Uterus (tissue), 4 donors: ENCODE results near the gene VPS37C. TPM values are rescaled to one million over a fixed set of nuclear protein-coding genes. Genes with fewer than 3 reads are reported as not detected.
"Not testable (repeated sequence)": the region's sequence is repeated elsewhere in the genome, so short reads cannot be mapped to it uniquely, and the experiment has no call there.

Experiments
- DNase-seq, 2 donors: peaks; one replicate each; pipeline ENCODE4 v3.0.0-alpha.2; 2019 to 2020
- H3K27ac ChIP-seq, 2 donors: fragments of 200-600 bp; sonication (generic); 1 replicate in 1 of 2; 2 replicates in 1 of 2; pipeline ENCODE4 v1.5.1; 2016 to 2018
- H3K27me3 ChIP-seq, 2 donors: fragments of 200-600 bp; sonication (generic); one replicate each; pipeline ENCODE4 v1.5.1; 2018 to 2019; ENCODE audit warnings: control low read depth in 1 of 2
- H3K36me3 ChIP-seq, 2 donors: fragments of 200-600 bp; sonication (generic); one replicate each; pipeline ENCODE4 v1.5.1; 2019; ENCODE audit warnings: control low read depth in 1 of 2
- H3K4me1 ChIP-seq, 2 donors: fragments of 200-600 bp; sonication (generic); one replicate each; pipeline ENCODE4 v1.5.1; 2018 to 2019; ENCODE audit warnings: control low read depth in 1 of 2
- H3K4me3 ChIP-seq, 2 donors: fragments of 200-600 bp; sonication (generic); 1 replicate in 1 of 2; 2 replicates in 1 of 2; pipeline ENCODE4 v1.5.1; 2018 to 2019; ENCODE audit warnings: mild to moderate bottlenecking in 1 of 2
- H3K9me3 ChIP-seq, 2 donors: fragments of 200-600 bp; sonication (generic); one replicate each; pipeline ENCODE4 v1.5.1; 2019; ENCODE audit warnings: control low read depth in 1 of 2
- CTCF ChIP-seq, 4 experiments: fragments of 200-600 bp in 2 of 4; fragments of 450-650 bp in 2 of 4; sonication (generic) in 2 of 4; IDR thresholded peaks; one replicate each; pipeline ENCODE4 v1.5.1; 2016 to 2019; ENCODE audit warnings: antibody characterized with exemption in 4 of 4, mild to moderate bottlenecking in 2 of 4, moderate library complexity in 1 of 4
- POLR2A ChIP-seq, 2 donors: fragments of 450-650 bp; IDR thresholded peaks; one replicate each; pipeline ENCODE4 v1.6.1; 2016; ENCODE audit warnings: antibody characterized with exemption in 2 of 2, mild to moderate bottlenecking in 1 of 2, moderate library complexity in 1 of 2
- intact Hi-C: fragments of 100-400 bp; cut with DNase I; formaldehyde crosslinking; loops from one replicate; pipeline ENCODE4 v1.15.1; 2023; ENCODE audit warnings: low total_unique reads
- total RNA-seq, 4 donors: library from RNA; depleted of rRNA in 3 of 4; stranded (reverse); fragments of >200 nt in 3 of 4; gene quantifications; one replicate each; pipeline versions ENCODE4 v1.1.0 to v1.2.4, GENCODE V29; 2014 to 2023
- donor health status: DM: yes; HTN: yes; CAD: no.

VPS37C gene
- total RNA-seq, 4 donors from 2014 or later, result 0.26 to 26.3 (median 13.3) TPM

GRCh38 chr11:61103851-61104423 lies 57.3 kb downstream of the VPS37C start:
- Histone ChIP-seq H3K36me3 (no peaks in the 10 kb centered on the region), H3K4me1 (no peaks in the 10 kb centered on the region), H3K9me3 (no peaks in the 10 kb centered on the region), H3K27me3 (no peaks in the 10 kb centered on the region), H3K27ac (no peak overlapping the region), H3K4me3 (no peak overlapping the region)
- no peak for DNase-seq
- TF ChIP-seq POLR2A (IDR thresholded peaks at IDR 0.05), result no peak
- TF ChIP-seq CTCF (IDR thresholded peaks at IDR 0.05), result no peak
- intact Hi-C loops, result no loop called here

GRCh38 chr11:61102667-61103571 lies 58.3 kb downstream of the VPS37C start:
- TF ChIP-seq POLR2A (IDR thresholded peaks at IDR 0.05) (no peak), CTCF (IDR thresholded peaks at IDR 0.05) (no peak)
- no peak for DNase-seq
- Histone ChIP-seq H3K4me3 (no peak overlapping the region), H3K4me1 (no peaks in the 10 kb centered on the region), H3K27me3 (no peaks in the 10 kb centered on the region), H3K9me3 (no peaks in the 10 kb centered on the region), H3K36me3 (no peaks in the 10 kb centered on the region), H3K27ac (no peak overlapping the region)
- intact Hi-C loops, result no loop called here

GRCh38 chr11:61098778-61099177 lies 62.4 kb downstream of the VPS37C start:
- Histone ChIP-seq H3K4me3 (no peak overlapping the region), H3K9me3 (no peaks in the 10 kb centered on the region), H3K27me3 (no peaks in the 10 kb centered on the region), H3K36me3 (no peaks in the 10 kb centered on the region), H3K27ac (no peak overlapping the region), H3K4me1 (no peaks in the 10 kb centered on the region)
- no peak for TF ChIP-seq POLR2A (IDR thresholded peaks at IDR 0.05)
- no peak for TF ChIP-seq CTCF (IDR thresholded peaks at IDR 0.05)
- no peak for DNase-seq
- intact Hi-C loops, result no loop called here

GRCh38 chr11:61098261-61098660 lies 63.0 kb downstream of the VPS37C start:
- H3K9me3 ChIP-seq, intact Hi-C loops, DNase-seq, H3K27me3 ChIP-seq, H3K4me3 ChIP-seq, H3K27ac ChIP-seq, H3K4me1 ChIP-seq, H3K36me3 ChIP-seq: not testable (repeated sequence)

GRCh38 chr11:61095021-61095420 lies 66.2 kb downstream of the VPS37C start:
- H3K4me3 ChIP-seq, result no peak overlapping the region
- DNase-seq, result no peak
- no peaks in the 10 kb centered on the region for H3K4me1 ChIP-seq
- intact Hi-C loops, result no loop called here
- no peak for TF ChIP-seq POLR2A (IDR thresholded peaks at IDR 0.05)
- TF ChIP-seq CTCF (IDR thresholded peaks at IDR 0.05), result no peak
- H3K27ac ChIP-seq, result no peak overlapping the region
- no peaks in the 10 kb centered on the region for H3K27me3 ChIP-seq
- no peaks in the 10 kb centered on the region for H3K9me3 ChIP-seq
- H3K36me3 ChIP-seq, result no peaks in the 10 kb centered on the region

GRCh38 chr11:61094167-61094566 lies 67.1 kb downstream of the VPS37C start:
- intact Hi-C loops, H3K9me3 ChIP-seq, H3K27me3 ChIP-seq, H3K4me1 ChIP-seq, H3K27ac ChIP-seq, H3K4me3 ChIP-seq, H3K36me3 ChIP-seq: not testable (repeated sequence)
- DNase-seq, result peak in 1 of 2 donors; percentile 1
